ENCODE measurements around the gene JCAD. TPM values are rescaled to one million over a fixed set of nuclear protein-coding genes. Genes with fewer than 3 reads are reported as not detected.
"Not testable (repeated sequence)": the region's sequence is repeated elsewhere in the genome, so short reads cannot be mapped to it uniquely, and the experiment has no call there.

The JCAD gene
- total RNA-seq, 1 experiment from 2014 or later = 1.2 TPM

- DNase-seq (ENCODE audit: low read depth) = no peak
Observed at GRCh38 chr10:29982997-29983648, 76.3 kb downstream of the JCAD start.

DNA sequence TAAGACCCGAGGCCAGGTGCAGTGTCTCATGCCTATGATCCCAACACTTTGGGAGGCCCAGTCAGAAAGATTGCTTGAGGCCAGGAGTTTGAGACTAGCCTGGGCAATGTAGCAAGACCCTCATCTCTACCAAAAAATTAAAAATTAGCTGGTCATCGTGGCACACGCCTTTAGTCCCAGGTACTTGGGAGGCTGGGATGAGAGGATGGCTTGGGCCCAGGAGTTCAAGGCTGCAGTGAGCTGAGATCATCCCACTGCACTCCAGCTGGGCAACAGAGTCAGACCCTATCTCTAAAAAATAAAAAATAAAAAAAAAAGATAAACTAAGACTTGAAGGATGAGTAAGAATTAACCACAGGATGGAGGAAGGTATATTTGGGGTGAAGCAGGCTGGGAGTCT lies 77.9 kb downstream of the JCAD start:
- DNase-seq (ENCODE audit: low read depth) = no peak

- DNase-seq (ENCODE audit: low read depth) = peak; percentile 73
Observed at GRCh38 chr10:29980084-29980483, 79.3 kb downstream of the JCAD start.

DNA sequence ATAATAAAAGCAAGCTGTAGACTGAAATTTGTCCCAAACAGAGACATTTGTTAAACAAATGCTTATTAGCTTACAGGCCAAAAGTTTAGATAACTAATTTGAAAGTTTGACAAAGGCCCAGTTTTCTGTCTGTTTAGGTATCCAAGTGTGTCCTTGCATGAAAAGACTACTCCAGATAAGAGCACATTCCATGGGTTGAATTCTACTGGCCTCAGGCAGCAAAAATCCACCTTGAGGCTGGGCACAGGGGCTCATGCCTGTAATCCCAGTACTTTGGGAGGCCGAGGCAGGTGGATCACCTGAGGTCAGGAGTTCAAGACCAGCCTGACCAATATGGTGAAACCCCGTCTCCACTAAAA lies 80.0 kb downstream of the JCAD start:
- not testable (repeated sequence) for DNase-seq (ENCODE audit: low read depth)

DNA sequence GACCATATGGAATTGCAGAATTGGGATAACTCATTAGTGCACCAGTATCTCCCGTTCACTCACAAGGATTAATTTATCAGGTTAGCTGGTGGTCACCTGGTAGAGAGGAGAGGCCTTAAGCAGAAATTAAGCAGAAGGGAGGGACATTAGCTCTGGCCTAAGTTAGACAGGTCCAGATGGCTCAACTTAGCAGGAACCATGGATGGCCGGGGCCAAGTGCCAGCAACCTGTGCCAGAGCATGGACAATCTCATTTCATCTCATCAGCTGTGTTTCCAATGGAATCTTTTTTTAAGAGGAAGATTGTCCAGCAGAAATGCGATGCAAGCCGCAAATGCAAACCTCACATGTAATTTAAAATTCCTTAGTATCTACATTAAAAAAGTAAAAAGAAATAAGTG lies 82.2 kb downstream of the JCAD start:
- no peak for DNase-seq (ENCODE audit: low read depth)

- DNase-seq (ENCODE audit: low read depth) = peak; percentile 28
Observed at GRCh38 chr10:29976134-29976533, 83.3 kb downstream of the JCAD start.

DNA sequence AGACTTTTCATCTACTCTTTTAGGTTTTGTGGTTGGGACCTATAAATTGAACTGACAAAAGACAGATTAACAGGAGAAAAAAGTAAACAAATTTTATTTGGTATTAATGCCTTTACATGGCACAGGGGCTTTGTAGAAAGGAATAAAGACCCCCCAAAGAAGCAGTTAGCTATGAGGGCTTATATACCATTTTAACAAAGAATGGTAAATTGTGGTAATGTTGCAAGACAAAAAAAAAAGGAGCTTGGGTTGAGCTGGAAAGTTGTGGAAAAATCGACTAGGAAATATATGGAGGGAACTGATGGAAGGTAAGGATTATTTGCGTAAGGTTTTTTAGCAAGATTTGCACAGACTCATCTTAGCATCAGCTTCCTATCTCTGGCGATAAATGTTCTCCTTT lies 84.6 kb downstream of the JCAD start:
- no peak for DNase-seq (ENCODE audit: low read depth)

- no peak for DNase-seq (ENCODE audit: low read depth)
Observed at GRCh38 chr10:29973921-29974320, 85.5 kb downstream of the JCAD start.

- DNase-seq (ENCODE audit: low read depth) = no peak
Observed at GRCh38 chr10:29970576-29970975, 88.8 kb downstream of the JCAD start.

DNA sequence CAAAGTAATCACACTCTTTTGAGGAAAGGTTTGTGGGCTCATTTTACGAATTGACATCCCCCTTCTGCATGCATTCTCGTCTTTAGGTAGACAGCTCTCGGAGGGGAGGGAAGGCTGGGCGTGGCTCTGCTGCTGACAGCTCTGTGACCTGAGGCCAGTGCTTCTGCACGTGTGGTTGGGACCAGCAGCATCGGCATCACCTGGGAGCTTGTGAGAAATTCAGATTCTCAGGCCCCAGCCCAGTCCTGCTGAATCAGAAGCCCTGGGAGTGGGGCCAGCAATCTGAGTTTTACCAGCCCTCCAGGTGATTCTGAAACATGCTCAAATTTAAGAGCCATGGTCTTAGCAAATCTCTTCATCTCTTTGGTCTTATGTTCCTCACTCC lies 89.4 kb downstream of the JCAD start:
- no peak for DNase-seq (ENCODE audit: low read depth)

GRCh38 chr10:29969255-29970011 lies 90.0 kb downstream of the JCAD start:
- DNase-seq (ENCODE audit: low read depth) = no peak

DNA sequence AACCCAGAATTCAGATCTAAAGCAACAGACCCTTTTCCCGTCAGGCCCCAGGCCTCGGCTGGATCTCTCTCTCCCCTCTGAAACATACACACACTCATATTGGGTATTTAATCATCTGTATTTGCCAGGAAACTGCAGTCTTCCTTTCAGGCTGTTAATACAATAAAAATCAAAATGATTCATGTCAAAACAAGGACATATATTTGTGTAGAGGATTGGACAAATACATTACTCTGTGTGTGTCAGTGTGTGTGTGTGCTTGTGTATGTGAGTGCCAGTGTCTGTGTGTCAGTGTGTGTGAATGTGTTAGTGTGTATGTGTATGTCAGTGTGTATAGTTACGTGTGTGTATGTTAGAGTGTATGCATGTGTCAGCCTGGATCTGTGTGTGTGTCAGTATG lies 90.8 kb downstream of the JCAD start:
- no peak for DNase-seq (ENCODE audit: low read depth)

- DNase-seq (ENCODE audit: low read depth) = no peak
Observed at GRCh38 chr10:29966269-29966668, 93.1 kb downstream of the JCAD start.
